TTC549 (cell line): Measurements from ENCODE around the gene MAP3K21.

Experiments
- FAIRE-seq: peaks from 2 replicates; lab custom pipeline; 2012; peaks lifted over from hg19 to GRCh38; lab: Jason Lieb, UNC

MAP3K21 gene

GRCh38 chr1:233360525-233361102 is 33.1 kb downstream of the MAP3K21 start:
- FAIRE-seq = no peak

- FAIRE-seq = no peak
These were observed 34.4 kb downstream of the MAP3K21 start for GRCh38 chr1:233361876-233362275.

- FAIRE-seq = peak; percentile 63
These were observed 35.2 kb downstream of the MAP3K21 start for GRCh38 chr1:233362743-233363142.

GRCh38 chr1:233364026-233364425 is 36.5 kb downstream of the MAP3K21 start:
- no peak for FAIRE-seq

GRCh38 chr1:233364695-233365539 is 37.4 kb downstream of the MAP3K21 start:
- FAIRE-seq = peak; percentile 95

- no peak for FAIRE-seq
These were observed 39.1 kb downstream of the MAP3K21 start for GRCh38 chr1:233366575-233366974.

GRCh38 chr1:233367057-233367803 is 39.7 kb downstream of the MAP3K21 start:
- no peak for FAIRE-seq

GRCh38 chr1:233368106-233368788 is 40.7 kb downstream of the MAP3K21 start:
- FAIRE-seq = no peak

GRCh38 chr1:233368789-233369130 is 41.2 kb downstream of the MAP3K21 start:
- FAIRE-seq = no peak

- no peak for FAIRE-seq
These were observed 44.9 kb downstream of the MAP3K21 start for GRCh38 chr1:233372218-233373120.

- no peak for FAIRE-seq
These were observed 45.7 kb downstream of the MAP3K21 start for GRCh38 chr1:233373226-233373625.

GRCh38 chr1:233375653-233376052 is 48.1 kb downstream of the MAP3K21 start:
- FAIRE-seq = no peak

GRCh38 chr1:233376382-233377110 is 49.0 kb downstream of the MAP3K21 start:
- FAIRE-seq = no peak

GRCh38 chr1:233379869-233380438 is 52.4 kb downstream of the MAP3K21 start:
- no peak for FAIRE-seq

- no peak for FAIRE-seq
These were observed 54.3 kb downstream of the MAP3K21 start for GRCh38 chr1:233381806-233382205.

- FAIRE-seq = no peak
These were observed 56.5 kb downstream of the MAP3K21 start for GRCh38 chr1:233383984-233384383.

- FAIRE-seq = no peak
These were observed 58.8 kb downstream of the MAP3K21 start for GRCh38 chr1:233386336-233386735.

GRCh38 chr1:233387585-233387984 is 60.1 kb downstream of the MAP3K21 start:
- no peak for FAIRE-seq

GRCh38 chr1:233389169-233389568 is 61.6 kb downstream of the MAP3K21 start:
- FAIRE-seq = no peak

GRCh38 chr1:233389893-233390292 is 62.4 kb downstream of the MAP3K21 start:
- no peak for FAIRE-seq
